Brain pericyte (primary cell): ENCODE measurements around the gene SHKBP1.
A peak's percentile ranks its signal among the peaks of the same experiment; 100 is the strongest.
"Not testable (repeated sequence)": the region's sequence is repeated elsewhere in the genome, so short reads cannot be mapped to it uniquely, and the experiment has no call there.

Source experiments
- DNase-seq: peaks from one replicate; pipeline ENCODE4 v3.0.0-alpha.2; 2012; ENCODE audit warnings: low read depth, low spot score

SHKBP1 gene

DNA sequence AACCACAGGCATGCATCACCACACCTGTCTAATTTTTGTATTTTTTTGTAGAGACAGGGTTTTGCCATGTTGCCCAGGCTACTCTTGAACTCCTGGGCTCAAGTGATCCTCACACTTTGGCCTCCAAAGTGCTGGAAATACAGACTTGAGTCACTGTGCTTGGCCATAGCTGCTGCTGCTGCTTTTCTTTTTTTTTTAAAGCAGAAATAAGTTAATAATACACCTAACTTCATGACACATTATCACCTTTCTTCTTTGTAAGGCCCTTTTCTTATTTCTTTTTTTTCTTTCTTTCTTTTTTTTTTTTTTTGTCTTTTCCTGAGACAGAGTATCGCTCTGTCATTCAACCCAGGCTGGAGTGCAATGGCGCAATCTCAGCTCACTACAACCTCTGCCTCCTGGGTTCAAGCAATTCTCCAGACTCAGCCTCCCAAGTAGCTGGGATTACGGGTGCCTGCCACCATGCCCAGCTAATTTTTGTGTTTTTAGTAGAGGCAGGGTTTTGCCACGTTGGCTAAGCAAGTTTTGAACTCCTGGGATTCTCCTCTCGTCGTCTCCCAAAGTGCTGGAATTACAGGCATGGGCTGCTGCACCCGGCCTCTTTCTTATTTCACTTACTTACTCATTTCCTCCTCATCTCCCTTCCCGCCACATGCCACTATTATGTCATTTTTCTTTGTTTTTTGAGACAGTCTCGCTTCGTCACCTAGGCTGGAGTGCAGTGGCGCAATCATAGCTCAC, 8.7 kb downstream of the SHKBP1 start:
- no peak for DNase-seq

GRCh38 chr19:40585982-40586422, 9.3 kb downstream of the SHKBP1 start:
- DNase-seq = no peak

- DNase-seq = no peak
Measured at GRCh38 chr19:40586611-40587010, 9.9 kb downstream of the SHKBP1 start.

DNA sequence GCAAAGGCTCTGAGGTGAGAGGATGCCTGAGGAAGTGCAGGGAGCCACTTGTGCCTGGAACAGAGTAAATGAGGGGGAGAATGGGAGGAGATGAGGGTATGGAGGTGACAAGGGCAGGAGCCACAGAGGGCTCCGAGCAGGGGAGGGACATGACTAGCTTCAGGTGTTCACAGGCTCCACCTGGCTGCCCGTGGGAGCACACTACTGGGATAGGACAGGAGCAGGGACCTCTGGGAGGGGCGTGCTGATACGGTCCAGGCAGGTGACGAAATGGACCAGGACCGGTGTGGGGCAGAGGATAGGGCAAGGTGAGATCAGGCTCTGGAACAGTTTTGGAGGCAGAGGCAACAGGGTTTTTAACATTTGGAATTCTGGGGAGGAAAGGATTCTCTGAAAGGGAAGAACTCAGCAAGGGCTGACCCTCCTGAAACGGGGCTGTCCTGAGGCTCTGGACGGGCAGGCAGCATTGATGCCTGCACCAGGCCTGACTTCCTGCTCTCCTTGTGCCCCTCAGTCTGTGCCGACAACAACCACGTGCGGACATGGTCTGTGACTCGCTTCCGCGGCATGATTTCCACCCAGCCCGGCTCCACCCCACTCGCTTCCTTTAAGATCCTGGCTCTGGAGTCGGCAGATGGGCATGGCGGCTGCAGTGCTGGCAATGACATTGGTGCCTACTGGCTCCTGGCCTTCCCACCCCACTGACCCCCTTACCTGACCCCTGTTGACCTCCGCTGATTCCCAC, 11.6 kb downstream of the SHKBP1 start:
- no peak for DNase-seq

GRCh38 chr19:40588926-40589569, 12.4 kb downstream of the SHKBP1 start:
- no peak for DNase-seq

- no peak for DNase-seq
Measured at GRCh38 chr19:40589591-40590429, 13.1 kb downstream of the SHKBP1 start.

DNA sequence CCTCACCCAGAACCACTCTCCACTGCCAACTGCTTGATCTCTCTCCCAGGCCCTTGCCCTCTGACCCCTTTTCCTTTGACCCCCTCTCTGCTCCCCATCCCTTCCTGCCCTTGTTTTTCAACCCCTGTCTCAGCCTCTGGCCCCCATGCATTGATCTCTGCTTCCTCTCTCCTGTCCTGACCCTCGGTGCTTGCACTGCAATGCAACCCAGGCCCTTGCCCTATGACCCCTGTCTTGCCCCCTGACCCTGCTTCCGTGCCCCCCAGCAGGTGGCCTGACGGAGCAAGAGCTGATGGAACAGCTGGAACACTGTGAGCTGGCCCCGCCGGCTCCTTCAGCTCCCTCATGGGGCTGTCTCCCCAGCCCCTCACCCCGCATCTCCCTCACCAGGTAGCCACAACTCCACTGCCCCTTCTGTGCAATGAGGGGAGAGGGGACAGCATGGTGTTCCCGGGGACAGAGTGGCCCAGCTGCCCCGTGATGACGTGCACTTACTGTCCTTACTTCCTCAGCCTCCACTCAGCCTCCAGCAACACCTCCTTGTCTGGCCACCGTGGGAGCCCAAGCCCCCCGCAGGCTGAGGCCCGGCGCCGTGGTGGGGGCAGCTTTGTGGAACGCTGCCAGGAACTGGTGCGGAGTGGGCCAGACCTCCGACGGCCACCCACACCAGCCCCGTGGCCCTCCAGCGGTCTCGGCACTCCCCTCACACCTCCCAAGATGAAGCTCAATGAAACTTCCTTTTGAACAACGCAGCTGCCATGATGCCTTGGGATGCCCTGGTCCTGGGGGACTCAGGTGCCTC, 14.0 kb downstream of the SHKBP1 start:
- no peak for DNase-seq

DNA sequence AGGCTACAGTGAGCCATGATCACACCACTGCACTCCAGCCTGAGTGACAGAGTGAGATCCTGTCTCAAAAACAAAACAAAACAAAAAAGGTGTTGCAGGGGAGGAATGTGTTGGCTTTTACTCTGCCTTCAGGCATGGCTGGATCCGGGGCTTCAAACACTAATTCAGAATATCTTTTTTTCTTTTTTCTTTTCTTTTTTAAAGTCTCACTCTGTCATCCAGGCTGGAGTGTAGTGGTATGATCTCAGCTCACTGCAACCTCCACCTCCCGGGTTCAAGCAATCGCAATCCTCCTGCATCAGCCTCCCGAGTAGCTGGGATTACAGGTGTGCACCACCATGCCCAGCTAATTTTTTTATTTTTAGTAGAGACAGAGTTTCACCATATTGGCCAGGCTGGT, 15.1 kb downstream of the SHKBP1 start:
- DNase-seq = not testable (repeated sequence)

DNA sequence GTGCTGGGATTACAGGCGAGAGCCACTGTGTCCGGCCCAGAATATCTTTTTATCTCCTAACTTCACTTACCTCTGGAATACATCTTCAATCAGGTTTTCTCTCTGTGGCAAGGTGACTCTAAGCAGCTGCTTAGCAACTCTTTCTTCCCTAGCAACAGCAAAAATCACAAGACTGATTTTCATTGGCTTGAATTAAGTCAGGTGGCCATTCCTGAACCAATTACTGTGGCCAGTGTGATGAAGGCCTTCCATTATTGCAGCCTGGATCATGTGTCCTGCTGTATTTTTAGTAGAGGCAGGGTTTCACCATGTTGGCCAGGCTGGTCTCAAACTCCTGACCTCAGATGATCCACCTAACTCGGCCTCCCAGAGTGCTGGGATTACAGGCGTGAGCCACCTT, 15.5 kb downstream of the SHKBP1 start:
- DNase-seq = no peak

- no peak for DNase-seq
Measured at GRCh38 chr19:40594255-40594654, 17.6 kb downstream of the SHKBP1 start.

GRCh38 chr19:40594657-40595091, 18.0 kb downstream of the SHKBP1 start:
- no peak for DNase-seq

- no peak for DNase-seq
Measured at GRCh38 chr19:40596608-40597328, 20.1 kb downstream of the SHKBP1 start.

- DNase-seq = no peak
Measured at GRCh38 chr19:40597329-40597838, 20.7 kb downstream of the SHKBP1 start.

GRCh38 chr19:40598121-40598917, 21.6 kb downstream of the SHKBP1 start:
- DNase-seq = peak; percentile 81

DNA sequence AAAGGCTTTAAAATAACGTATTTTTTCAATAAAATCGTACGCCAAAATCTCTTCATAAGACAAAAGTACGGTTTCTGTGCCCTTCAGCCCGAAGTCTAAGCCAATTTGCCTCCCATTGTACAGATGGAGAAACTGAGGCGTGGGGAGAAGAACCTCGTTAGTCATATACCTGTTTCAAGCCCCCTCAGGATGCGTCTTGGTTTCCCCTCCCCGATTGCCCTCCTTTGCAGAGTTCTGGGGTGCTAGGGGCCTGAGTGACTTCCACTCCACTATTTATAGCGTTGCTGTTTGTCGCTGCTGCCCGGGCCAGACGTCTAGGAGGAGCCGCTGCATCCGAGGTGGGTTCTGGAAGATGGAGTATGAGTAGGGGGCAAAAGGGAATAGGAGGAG, 22.2 kb downstream of the SHKBP1 start:
- DNase-seq = no peak

- no peak for DNase-seq
Measured at GRCh38 chr19:40599331-40599901, 22.7 kb downstream of the SHKBP1 start.

DNA sequence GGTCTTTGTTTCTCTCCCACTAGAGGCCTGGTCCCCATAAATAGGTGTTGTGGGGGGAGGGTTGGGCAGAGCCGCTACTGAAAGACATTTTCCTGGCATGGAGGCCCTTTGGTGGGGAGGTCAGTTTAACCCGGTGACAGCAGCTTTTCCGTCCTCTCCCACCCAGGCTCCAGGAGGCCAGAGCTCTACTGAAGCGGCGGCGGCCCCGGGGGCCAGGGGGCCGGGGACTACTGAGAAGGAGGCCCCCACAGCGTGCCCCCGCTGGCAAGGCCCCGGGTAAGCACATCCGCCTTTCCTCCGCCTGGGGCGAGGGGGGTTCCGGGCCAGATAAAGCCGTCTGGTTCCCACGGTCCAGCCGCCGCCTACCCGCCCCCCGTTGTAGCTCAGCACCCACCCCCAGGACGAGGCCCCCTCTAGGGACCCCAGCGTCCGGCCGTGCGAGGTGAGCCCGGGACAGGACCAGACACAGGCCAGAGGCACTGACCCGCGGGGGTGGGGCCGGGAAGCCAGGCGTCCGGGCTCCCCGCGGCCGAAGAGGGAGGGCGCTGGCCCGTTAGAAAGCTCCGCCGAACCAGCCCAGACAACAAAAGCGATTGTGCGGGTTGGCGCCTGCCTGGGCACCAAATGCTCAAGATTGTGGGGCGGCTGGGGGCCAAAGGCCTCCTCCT, 23.4 kb downstream of the SHKBP1 start:
- no peak for DNase-seq

- no peak for DNase-seq
Measured at GRCh38 chr19:40600570-40601133, 24.0 kb downstream of the SHKBP1 start.
